ENCODE results near the gene PDE4D.

Gene PDE4D

DNA sequence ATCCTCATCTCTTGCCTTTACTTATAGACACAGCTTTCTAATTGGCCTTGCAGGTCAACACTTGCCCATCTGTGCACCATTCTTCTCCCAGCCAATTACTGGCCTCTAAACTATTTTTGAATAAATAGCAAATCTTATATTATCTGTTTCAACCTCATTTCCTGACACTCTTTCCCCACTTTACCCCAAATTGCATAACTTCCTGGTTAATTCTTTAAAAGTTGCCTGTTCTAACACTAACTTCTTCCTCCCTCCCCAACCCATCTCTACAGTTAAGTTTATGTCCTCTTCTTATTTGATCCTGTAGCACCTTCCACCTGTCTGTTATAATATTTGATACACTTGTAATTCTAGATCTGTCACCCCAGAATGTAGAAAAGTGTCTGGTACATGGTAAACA, 372.1 kb downstream of the PDE4D start:
- no peak for DNase-seq (ENCODE audit: low read depth, low spot score)

DNA sequence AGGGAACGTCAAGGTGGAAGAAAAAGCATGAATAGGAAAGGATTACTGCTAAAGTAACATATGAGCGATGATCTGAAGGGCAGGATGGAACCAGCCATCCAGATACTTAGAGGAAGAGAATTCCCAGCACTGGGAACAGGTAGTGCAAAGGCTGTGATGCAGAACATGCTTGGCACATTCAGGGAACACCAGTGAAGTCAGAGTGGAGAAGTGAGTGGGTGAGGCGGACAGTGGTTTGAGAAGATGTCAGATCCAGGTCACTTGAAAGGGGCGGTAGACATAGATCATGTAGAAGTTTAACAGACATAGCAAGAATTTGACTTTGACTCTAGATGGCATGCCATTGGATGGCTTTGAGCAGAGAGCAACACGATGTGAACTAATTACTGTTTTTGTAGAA, 374.2 kb downstream of the PDE4D start:
- no peak for DNase-seq (ENCODE audit: low read depth, low spot score)

GRCh38 chr5:59517926-59518585, 375.5 kb downstream of the PDE4D start:
- no peak for DNase-seq (ENCODE audit: low read depth, low spot score)

GRCh38 chr5:59516161-59516560, 377.4 kb downstream of the PDE4D start:
- no peak for DNase-seq (ENCODE audit: low read depth, low spot score)

DNA sequence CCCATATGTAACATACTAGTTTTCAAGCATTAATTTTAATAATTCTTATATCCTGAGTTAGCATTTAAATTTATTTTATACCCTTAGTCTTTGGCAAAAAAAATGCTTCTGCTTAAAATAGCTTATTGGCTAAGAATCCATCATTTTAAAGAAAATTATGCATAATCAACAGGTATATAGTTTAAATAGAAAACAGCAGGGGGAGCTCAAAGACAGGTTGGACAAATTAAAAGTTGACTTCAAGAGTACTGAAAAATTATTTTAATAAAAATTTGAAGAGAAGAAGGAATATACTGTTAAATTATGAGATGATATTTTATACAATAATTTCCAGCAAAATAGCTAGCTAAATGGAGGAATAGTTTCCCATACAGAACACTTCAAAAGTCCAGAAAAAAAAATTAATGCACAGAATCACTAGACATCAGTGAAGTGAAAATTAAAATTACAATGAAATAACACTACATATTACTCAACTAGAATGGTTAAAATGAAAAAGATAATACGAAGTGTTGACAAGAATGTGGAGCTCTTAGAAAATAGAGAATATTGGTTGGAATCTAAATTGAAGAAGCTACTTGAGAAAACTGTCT, 387.1 kb downstream of the PDE4D start:
- no peak for DNase-seq (ENCODE audit: low read depth, low spot score)

- no peak for DNase-seq (ENCODE audit: low read depth, low spot score)
Observed at GRCh38 chr5:59504043-59504442, 389.5 kb downstream of the PDE4D start.

- no peak for DNase-seq (ENCODE audit: low read depth, low spot score)
Observed at GRCh38 chr5:59503220-59503619, 390.3 kb downstream of the PDE4D start.

DNA sequence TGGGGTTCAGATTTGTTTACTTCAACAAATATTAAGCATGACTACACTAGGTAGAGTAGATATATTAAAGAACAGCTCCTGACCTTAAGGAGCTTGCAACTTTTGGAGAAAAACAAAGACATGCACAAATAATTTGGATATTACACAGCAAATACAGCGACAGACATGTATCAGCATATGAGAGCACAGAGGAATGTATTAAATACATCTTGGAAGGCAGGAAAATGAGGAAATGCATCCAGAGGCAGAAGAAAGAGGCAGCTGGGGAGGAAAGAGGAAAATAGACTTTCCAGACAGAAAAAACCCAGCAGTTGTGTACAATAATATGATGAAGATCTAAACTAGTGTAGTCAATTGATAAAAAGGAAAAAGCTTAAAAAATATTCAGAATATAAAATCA, 392.2 kb downstream of the PDE4D start:
- no peak for DNase-seq (ENCODE audit: low read depth, low spot score)

DNA sequence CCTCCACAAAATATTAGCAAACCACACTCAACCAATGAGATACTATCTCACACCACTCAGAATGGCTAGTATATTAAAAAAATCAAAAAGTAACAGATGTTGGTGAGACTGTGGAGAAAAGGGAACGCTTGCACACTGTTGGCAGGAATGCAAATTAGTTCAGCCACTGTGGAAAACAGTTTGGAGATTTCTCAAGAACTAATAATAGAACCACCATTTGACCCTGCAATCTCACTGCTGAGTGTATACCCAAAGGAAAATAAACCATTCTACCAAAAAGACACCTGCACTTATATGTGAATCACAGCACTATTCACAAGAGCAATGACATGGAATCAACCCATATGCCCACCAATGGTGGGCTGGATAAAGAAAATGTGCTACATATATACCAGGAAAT, 393.5 kb downstream of the PDE4D start:
- no peak for DNase-seq (ENCODE audit: low read depth, low spot score)

- DNase-seq (ENCODE audit: low read depth, low spot score), result no peak
Observed at GRCh38 chr5:59497207-59497606, 396.3 kb downstream of the PDE4D start.

DNA sequence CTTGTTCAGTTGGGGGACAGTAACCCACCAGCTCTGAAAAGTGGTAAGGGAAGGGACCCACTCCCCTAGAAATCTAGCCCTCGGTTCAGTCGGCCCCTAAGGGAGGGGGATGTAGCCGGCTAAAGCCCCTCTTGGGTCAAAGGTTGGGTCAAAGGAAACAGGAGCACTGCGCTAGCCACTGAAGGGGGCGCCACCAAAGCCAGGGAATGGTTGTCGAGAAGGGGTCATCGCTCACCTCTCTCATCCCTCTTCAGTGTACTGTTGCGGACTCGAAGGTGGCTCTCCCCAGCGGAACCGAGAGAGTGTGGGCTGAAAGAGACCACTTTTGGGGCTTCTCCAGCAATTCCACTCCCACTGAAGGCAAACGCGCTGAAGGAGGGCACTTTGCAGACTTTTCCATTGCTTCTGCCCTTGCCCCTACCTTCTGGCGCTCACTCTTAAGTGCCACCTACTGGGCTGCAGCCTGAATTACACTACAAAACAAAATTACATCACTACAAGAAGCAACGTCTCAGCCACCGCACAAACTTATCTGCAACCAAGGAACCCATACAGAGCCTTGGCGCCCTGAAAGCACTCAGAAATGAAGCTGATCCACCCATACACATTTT, 396.9 kb downstream of the PDE4D start:
- no peak for DNase-seq (ENCODE audit: low read depth, low spot score)

GRCh38 chr5:59491945-59492344, 401.6 kb downstream of the PDE4D start:
- DNase-seq (ENCODE audit: low read depth, low spot score), result no peak

DNA sequence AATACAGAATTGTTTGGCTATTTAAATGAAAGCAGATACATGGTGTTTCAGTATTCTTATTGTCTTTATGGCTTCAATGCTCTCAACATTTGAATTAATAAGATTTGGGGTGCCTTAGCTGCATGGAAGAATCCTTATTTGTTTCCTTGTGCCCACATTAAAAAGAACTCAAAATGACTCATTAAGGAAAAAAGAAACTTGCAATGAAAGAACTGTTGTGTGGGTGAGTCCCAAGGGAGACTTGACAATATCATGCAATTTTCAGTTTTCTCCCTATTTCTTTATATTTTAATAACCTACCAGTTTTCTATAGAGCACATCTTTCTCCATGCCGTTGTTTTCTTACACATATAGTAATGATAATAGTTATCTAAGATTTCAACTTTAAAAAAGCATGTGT, 404.0 kb downstream of the PDE4D start:
- no peak for DNase-seq (ENCODE audit: low read depth, low spot score)

- no peak for DNase-seq (ENCODE audit: low read depth, low spot score)
Observed at GRCh38 chr5:59487772-59488729, 405.5 kb downstream of the PDE4D start.

- no peak for DNase-seq (ENCODE audit: low read depth, low spot score)
Observed at GRCh38 chr5:59487068-59487686, 406.3 kb downstream of the PDE4D start.

- no peak for DNase-seq (ENCODE audit: low read depth, low spot score)
Observed at GRCh38 chr5:59486508-59486907, 407.0 kb downstream of the PDE4D start.

DNA sequence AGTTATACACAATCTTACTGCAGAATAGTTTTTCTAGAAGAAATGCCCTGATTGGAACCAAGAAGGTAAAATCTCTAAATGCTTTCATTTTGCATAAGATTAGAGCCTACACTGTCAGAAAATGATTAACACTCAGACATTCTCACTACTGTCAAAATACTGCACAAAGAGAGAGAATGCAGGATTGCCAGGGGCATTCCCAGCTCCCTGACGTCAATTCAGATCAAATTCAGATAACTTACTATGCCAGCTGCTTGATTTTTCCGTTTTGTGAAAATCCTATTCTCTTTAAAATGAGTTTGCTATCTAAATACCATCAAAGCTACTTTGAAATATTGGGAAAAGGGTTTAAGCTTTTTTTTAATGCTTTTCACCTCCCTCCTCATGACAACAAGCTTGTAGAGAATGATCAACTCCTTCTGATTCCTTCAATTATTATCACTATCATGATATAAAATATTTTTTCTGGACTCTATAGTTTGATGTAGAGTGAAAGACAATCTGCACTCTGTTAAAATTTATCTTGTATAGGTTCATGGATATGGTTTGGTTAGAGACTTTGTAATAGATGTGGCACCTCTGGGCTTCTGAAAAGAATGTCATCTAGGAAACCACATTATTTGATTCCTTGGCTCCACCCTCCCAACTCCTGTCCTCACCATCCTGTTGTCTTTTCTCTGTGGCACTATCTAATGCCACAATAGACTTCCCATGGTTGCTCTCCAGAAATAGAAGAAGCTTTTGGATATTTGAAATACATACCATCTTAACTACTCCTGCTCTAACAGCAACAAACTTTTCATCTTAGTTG, 407.7 kb downstream of the PDE4D start:
- DNase-seq (ENCODE audit: low read depth, low spot score), result no peak

GRCh38 chr5:59485107-59485506, 408.4 kb downstream of the PDE4D start:
- no peak for DNase-seq (ENCODE audit: low read depth, low spot score)

GRCh38 chr5:59484618-59485017, 408.9 kb downstream of the PDE4D start:
- DNase-seq (ENCODE audit: low read depth, low spot score), result no peak

GRCh38 chr5:59483971-59484472, 409.5 kb downstream of the PDE4D start:
- no peak for DNase-seq (ENCODE audit: low read depth, low spot score)

GRCh38 chr5:59479086-59479485, 414.4 kb downstream of the PDE4D start:
- DNase-seq (ENCODE audit: low read depth, low spot score), result no peak
